MCF 10A (cell line): ENCODE results near the gene SLC26A4. TPM values are rescaled to one million over a fixed set of nuclear protein-coding genes. Genes with fewer than 3 reads are reported as not detected.

Experiments used
- BruUV-seq: library from RNA; stranded (reverse); fragments of 400-500 nt; replicated peaks from 2 replicates; lab custom pipeline; 2021; lab: Mats Ljungman, UMichigan
- CTCF ChIA-PET: fragments of 300-600 bp; sonication (Branson Sonifier 250); formaldehyde crosslinking; extraction: SDS; loops from one replicate; lab custom pipeline; 2021; ENCODE audit warnings: antibody characterized with exemption, inconsistent platforms; lab: Yijun Ruan, JAX
- POLR2A ChIA-PET: fragments of 300-600, 350-650 bp; sonication (Branson Sonifier 250); formaldehyde crosslinking; extraction: SDS; loops from one replicate; lab custom pipeline; 2020; ENCODE audit warnings: antibody characterized with exemption, inconsistent platforms; lab: Yijun Ruan, JAX
- DNase-seq: peaks from one replicate; pipeline ENCODE4 v3.0.0-alpha.2; 2018; ENCODE audit not compliant: unreplicated experiment
- H3K27ac Mint-ChIP-seq: one replicate; pipeline ENCODE4 v1.8.0; 2022; ENCODE audit warnings: mild to moderate bottlenecking, low read depth, mixed read lengths; ENCODE audit not compliant: unreplicated experiment
- H3K27me3 Mint-ChIP-seq: one replicate; pipeline ENCODE4 v1.8.0; 2022; ENCODE audit warnings: mixed read lengths; ENCODE audit not compliant: insufficient read depth, unreplicated experiment
- H3K36me3 Mint-ChIP-seq: one replicate; pipeline ENCODE4 v1.8.0; 2022; ENCODE audit warnings: mild to moderate bottlenecking, moderate library complexity, mixed read lengths; ENCODE audit not compliant: insufficient read depth, unreplicated experiment
- H3K4me1 Mint-ChIP-seq: one replicate; pipeline ENCODE4 v1.8.0; 2022; ENCODE audit warnings: mixed read lengths; ENCODE audit not compliant: insufficient read depth, unreplicated experiment
- H3K4me3 Mint-ChIP-seq: one replicate; pipeline ENCODE4 v1.8.0; 2022; ENCODE audit warnings: mild to moderate bottlenecking, moderate library complexity, mixed read lengths; ENCODE audit not compliant: unreplicated experiment
- H3K9me3 Mint-ChIP-seq: one replicate; pipeline ENCODE4 v1.8.0; 2022; ENCODE audit warnings: mixed read lengths; ENCODE audit not compliant: unreplicated experiment
- intact Hi-C: fragments of 100-400 bp; cut with micrococcal nuclease; formaldehyde crosslinking; loops from 2 replicates; pipeline ENCODE4 v1.14.1; 2022
- total RNA-seq: library from RNA; stranded (reverse); gene quantifications from 2 replicates; pipeline ENCODE4 v1.2.3, GENCODE V29; 2022
- TF ChIP-seq, protein P1 (sequence below): fragments of 200-600 bp; IDR thresholded peaks from one replicate; pipeline ENCODE4 v1.8.0; 2022; ENCODE audit warnings: antibody characterized with exemption, mild to moderate bottlenecking; ENCODE audit not compliant: unreplicated experiment

Gene SLC26A4
- total RNA-seq, 1 experiment from 2014 or later, result 0.21 TPM

DNA sequence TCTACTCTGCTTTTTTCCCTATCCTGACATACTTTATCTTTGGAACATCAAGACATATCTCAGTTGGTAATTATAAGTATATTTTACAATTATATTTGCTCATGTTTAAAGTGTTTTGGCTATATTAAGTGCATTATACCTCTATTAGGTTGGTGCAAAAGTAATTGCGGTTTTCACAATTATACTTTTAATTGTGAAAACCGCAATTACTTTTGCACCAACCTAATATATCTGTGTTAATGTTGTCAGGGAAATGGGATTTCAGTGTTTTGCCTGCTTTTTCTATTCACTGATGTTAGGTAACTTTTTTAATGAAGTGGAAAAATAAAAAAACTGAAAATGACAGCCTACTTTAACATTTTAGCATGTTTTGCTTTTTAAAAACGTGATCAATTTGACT, 11.6 kb downstream of the SLC26A4 start:
- Mint-ChIP-seq H3K36me3 (no peaks in the 10 kb centered on the region), H3K9me3 (no peaks in the 10 kb centered on the region), H3K4me3 (no peak overlapping the region), H3K27me3 (no peaks in the 10 kb centered on the region), H3K27ac (no peak overlapping the region), H3K4me1 (no peaks in the 10 kb centered on the region)
- no peak for DNase-seq
- intact Hi-C loops, result no loop called here
- no TSS peak for BruUV-seq
- TF ChIP-seq, protein P1, sequence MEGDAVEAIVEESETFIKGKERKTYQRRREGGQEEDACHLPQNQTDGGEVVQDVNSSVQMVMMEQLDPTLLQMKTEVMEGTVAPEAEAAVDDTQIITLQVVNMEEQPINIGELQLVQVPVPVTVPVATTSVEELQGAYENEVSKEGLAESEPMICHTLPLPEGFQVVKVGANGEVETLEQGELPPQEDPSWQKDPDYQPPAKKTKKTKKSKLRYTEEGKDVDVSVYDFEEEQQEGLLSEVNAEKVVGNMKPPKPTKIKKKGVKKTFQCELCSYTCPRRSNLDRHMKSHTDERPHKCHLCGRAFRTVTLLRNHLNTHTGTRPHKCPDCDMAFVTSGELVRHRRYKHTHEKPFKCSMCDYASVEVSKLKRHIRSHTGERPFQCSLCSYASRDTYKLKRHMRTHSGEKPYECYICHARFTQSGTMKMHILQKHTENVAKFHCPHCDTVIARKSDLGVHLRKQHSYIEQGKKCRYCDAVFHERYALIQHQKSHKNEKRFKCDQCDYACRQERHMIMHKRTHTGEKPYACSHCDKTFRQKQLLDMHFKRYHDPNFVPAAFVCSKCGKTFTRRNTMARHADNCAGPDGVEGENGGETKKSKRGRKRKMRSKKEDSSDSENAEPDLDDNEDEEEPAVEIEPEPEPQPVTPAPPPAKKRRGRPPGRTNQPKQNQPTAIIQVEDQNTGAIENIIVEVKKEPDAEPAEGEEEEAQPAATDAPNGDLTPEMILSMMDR, result no peak
- CTCF ChIA-PET, result no interaction called here
- POLR2A ChIA-PET, result no interaction called here

DNA sequence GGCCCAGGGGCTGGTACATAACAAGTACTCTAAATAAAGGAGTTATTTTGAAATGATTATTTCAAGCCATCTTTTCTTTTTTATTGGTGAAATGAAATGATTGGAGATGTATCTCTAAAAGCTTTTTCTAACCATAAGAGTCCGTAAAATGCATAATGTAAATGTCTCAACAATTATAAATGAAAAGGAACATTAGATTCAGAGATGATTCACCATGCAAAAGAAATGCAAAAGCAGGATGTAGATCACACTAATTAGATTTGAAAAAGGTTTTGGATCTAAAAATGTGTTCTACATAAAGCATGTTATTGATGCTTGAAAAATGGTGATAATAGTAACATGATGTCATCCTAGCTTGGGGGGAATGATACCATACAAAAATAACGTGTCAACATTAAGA, 15.6 kb downstream of the SLC26A4 start:
- no peaks in the 10 kb centered on the region for H3K27me3 Mint-ChIP-seq
- ChIA-PET CTCF (no interaction called here), POLR2A (no interaction called here)
- BruUV-seq, result no TSS peak
- no peaks in the 10 kb centered on the region for H3K9me3 Mint-ChIP-seq
- TF ChIP-seq, protein P1, result no peak
- no peak for DNase-seq
- intact Hi-C loops, result no loop called here
- H3K36me3 Mint-ChIP-seq, result no peaks in the 10 kb centered on the region
- no peak overlapping the region for H3K4me3 Mint-ChIP-seq
- H3K4me1 Mint-ChIP-seq, result no peaks in the 10 kb centered on the region
- H3K27ac Mint-ChIP-seq, result no peak overlapping the region

GRCh38 chr7:107678110-107678753, 17.6 kb downstream of the SLC26A4 start:
- Mint-ChIP-seq H3K36me3 (no peaks in the 10 kb centered on the region), H3K27ac (no peak overlapping the region), H3K4me3 (no peak overlapping the region), H3K9me3 (no peaks in the 10 kb centered on the region), H3K4me1 (no peaks in the 10 kb centered on the region), H3K27me3 (no peaks in the 10 kb centered on the region)
- TF ChIP-seq, protein P1, result no peak
- POLR2A ChIA-PET, result no interaction called here
- no TSS peak for BruUV-seq
- no peak for DNase-seq
- CTCF ChIA-PET, result no interaction called here
- intact Hi-C loops, result no loop called here

- TF ChIP-seq, protein P1, result no peak
- Mint-ChIP-seq H3K36me3 (no peaks in the 10 kb centered on the region), H3K4me3 (no peak overlapping the region), H3K4me1 (no peaks in the 10 kb centered on the region), H3K9me3 (no peaks in the 10 kb centered on the region), H3K27ac (no peak overlapping the region), H3K27me3 (no peaks in the 10 kb centered on the region)
- no TSS peak for BruUV-seq
- DNase-seq, result no peak
- CTCF ChIA-PET, result no interaction called here
- POLR2A ChIA-PET, result interaction anchor here (1.0 kb wide), 1 partner anchor 11 kb away, joined by 3 read pairs; no protein-coding TSS in a partner anchor
- intact Hi-C loops, result no loop called here
These were observed 19.9 kb downstream of the SLC26A4 start for GRCh38 chr7:107680478-107680877.
